Measurements from ENCODE around the gene ZNF579. TPM values are rescaled to one million over a fixed set of nuclear protein-coding genes. Genes with fewer than 3 reads are reported as not detected.
A peak's percentile ranks its signal among the peaks of the same experiment; 100 is the strongest.

Gene ZNF579
- total and polyA plus RNA-seq, 2 of the 13 experiments (the other 11 are each of a cell fraction or from before 2014, with no cell fraction given) = 2.1 to 2.9 TPM

DNA sequence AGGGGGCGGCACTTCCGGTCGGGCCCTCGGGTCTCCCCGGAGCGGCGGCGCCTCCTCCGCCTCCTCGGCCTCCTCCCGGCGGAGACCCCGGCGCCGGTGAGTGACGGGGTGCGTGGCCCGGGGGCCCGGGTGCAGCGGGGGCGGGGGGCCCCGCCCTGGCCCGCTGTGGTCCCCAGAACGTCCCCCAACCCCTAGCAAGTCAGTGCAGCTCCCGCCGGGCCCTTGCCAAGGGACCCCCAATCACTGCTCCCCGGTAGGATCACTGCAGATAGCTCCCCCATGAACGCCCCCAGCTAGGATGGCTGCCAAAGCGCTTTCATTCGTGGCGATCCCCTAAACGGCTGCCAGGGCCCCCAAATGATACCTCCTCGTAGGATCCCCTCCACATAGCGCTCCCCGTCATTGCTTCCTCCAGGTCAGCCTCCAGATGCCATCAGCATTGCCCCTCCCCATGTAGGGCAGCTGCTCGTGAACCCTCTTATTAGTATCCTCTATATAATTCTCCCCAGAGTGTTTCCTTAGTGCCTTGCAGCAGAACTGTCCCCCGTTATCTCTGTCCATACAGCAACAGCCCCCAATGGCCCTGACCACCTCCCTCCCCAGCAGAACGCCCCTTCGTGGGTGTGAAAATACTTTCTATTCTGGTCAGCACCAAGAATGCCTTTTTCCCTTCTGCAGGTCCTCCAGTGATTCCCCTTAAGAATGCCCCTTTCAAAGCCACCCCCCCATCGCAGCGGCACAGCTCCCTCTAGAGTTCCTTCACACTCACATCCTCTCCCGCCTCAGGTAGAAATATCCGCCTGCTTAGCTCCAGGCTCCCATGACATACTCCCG is 25.2 kb upstream of the ZNF579 start, which contains the start of gene ZNF865 (continued):
- TF ChIP-seq, protein P1, sequence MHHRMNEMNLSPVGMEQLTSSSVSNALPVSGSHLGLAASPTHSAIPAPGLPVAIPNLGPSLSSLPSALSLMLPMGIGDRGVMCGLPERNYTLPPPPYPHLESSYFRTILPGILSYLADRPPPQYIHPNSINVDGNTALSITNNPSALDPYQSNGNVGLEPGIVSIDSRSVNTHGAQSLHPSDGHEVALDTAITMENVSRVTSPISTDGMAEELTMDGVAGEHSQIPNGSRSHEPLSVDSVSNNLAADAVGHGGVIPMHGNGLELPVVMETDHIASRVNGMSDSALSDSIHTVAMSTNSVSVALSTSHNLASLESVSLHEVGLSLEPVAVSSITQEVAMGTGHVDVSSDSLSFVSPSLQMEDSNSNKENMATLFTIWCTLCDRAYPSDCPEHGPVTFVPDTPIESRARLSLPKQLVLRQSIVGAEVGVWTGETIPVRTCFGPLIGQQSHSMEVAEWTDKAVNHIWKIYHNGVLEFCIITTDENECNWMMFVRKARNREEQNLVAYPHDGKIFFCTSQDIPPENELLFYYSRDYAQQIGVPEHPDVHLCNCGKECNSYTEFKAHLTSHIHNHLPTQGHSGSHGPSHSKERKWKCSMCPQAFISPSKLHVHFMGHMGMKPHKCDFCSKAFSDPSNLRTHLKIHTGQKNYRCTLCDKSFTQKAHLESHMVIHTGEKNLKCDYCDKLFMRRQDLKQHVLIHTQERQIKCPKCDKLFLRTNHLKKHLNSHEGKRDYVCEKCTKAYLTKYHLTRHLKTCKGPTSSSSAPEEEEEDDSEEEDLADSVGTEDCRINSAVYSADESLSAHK (CRISPR knock-in tag; IDR thresholded peaks at IDR 0.05; ENCODE audit: borderline replicate concordance) = no peak
- TF ChIP-seq REXO4 (CRISPR knock-in tag; IDR thresholded peaks at IDR 0.05; ENCODE audit: borderline replicate concordance) (no peak), NPAS2 (CRISPR knock-in tag; IDR thresholded peaks at IDR 0.05; ENCODE audit: borderline replicate concordance) (no peak), ZNF501 (CRISPR knock-in tag; IDR thresholded peaks at IDR 0.05) (no peak), RFX5 (IDR thresholded peaks at IDR 0.05; ENCODE audit: low read depth, low read length) (peak; percentile 81), RAD21 (CRISPR knock-in tag; IDR thresholded peaks at IDR 0.05) (peak; percentile 76; the same call in 1 of the 2 replicates), PHF8 (CRISPR knock-in tag; IDR thresholded peaks at IDR 0.05) (no peak), ZNF333 (CRISPR knock-in tag; IDR thresholded peaks at IDR 0.05; ENCODE audit: borderline replicate concordance) (no peak), NFE2L2 (IDR thresholded peaks at IDR 0.05; ENCODE audit: low read length) (no peak), SMYD3 (CRISPR knock-in tag; IDR thresholded peaks at IDR 0.05) (no peak), HNRNPLL (IDR thresholded peaks at IDR 0.05; ENCODE audit: low read depth, low read length, poor library complexity, severe bottlenecking) (no peak), SMAD3 (CRISPR knock-in tag; IDR thresholded peaks at IDR 0.05) (no peak), KDM3A (CRISPR knock-in tag; IDR thresholded peaks at IDR 0.05; ENCODE audit: low read depth) (no peak), ZNF256 (CRISPR knock-in tag; conservative IDR thresholded peaks at IDR 0.05) (no peak), MED1 (CRISPR knock-in tag; IDR thresholded peaks at IDR 0.05) (no peak), MEIS1 (CRISPR knock-in tag; IDR thresholded peaks at IDR 0.05; ENCODE audit: borderline replicate concordance) (no peak)
- TF ChIP-seq, protein P2, sequence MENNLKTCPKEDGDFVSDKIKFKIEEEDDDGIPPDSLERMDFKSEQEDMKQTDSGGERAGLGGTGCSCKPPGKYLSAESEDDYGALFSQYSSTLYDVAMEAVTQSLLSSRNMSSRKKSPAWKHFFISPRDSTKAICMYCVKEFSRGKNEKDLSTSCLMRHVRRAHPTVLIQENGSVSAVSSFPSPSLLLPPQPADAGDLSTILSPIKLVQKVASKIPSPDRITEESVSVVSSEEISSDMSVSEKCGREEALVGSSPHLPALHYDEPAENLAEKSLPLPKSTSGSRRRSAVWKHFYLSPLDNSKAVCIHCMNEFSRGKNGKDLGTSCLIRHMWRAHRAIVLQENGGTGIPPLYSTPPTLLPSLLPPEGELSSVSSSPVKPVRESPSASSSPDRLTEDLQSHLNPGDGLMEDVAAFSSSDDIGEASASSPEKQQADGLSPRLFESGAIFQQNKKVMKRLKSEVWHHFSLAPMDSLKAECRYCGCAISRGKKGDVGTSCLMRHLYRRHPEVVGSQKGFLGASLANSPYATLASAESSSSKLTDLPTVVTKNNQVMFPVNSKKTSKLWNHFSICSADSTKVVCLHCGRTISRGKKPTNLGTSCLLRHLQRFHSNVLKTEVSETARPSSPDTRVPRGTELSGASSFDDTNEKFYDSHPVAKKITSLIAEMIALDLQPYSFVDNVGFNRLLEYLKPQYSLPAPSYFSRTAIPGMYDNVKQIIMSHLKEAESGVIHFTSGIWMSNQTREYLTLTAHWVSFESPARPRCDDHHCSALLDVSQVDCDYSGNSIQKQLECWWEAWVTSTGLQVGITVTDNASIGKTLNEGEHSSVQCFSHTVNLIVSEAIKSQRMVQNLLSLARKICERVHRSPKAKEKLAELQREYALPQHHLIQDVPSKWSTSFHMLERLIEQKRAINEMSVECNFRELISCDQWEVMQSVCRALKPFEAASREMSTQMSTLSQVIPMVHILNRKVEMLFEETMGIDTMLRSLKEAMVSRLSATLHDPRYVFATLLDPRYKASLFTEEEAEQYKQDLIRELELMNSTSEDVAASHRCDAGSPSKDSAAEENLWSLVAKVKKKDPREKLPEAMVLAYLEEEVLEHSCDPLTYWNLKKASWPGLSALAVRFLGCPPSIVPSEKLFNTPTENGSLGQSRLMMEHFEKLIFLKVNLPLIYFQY (CRISPR knock-in tag; IDR thresholded peaks at IDR 0.05; ENCODE audit: borderline replicate concordance) = no peak
- TF ChIP-seq, protein P3, sequence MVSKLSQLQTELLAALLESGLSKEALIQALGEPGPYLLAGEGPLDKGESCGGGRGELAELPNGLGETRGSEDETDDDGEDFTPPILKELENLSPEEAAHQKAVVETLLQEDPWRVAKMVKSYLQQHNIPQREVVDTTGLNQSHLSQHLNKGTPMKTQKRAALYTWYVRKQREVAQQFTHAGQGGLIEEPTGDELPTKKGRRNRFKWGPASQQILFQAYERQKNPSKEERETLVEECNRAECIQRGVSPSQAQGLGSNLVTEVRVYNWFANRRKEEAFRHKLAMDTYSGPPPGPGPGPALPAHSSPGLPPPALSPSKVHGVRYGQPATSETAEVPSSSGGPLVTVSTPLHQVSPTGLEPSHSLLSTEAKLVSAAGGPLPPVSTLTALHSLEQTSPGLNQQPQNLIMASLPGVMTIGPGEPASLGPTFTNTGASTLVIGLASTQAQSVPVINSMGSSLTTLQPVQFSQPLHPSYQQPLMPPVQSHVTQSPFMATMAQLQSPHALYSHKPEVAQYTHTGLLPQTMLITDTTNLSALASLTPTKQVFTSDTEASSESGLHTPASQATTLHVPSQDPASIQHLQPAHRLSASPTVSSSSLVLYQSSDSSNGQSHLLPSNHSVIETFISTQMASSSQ (IDR thresholded peaks at IDR 0.05; ENCODE audit: low read depth) = no peak
- TF ChIP-seq, protein P3 (CRISPR knock-in tag; IDR thresholded peaks at IDR 0.05; ENCODE audit: borderline replicate concordance) = no peak
